Glutamatergic neuron (in vitro differentiated cells): ENCODE data around the gene ELFN1. TPM values are rescaled to one million over a fixed set of nuclear protein-coding genes. Genes with fewer than 3 reads are reported as not detected.
"Not testable (repeated sequence)": the region's sequence is repeated elsewhere in the genome, so short reads cannot be mapped to it uniquely, and the experiment has no call there.

Experiments
- DNase-seq: peaks from one replicate; pipeline ENCODE4 v3.0.0; 2022
- H3K27ac Mint-ChIP-seq: one replicate; pipeline ENCODE4 v1.8.0; 2020; ENCODE audit warnings: mild to moderate bottlenecking, mixed read lengths, inconsistent platforms; ENCODE audit not compliant: unreplicated experiment
- H3K27me3 Mint-ChIP-seq: one replicate; pipeline ENCODE4 v1.8.0; 2020; ENCODE audit warnings: mild to moderate bottlenecking, moderate library complexity, mixed read lengths, inconsistent platforms; ENCODE audit not compliant: unreplicated experiment
- H3K36me3 Mint-ChIP-seq: one replicate; pipeline ENCODE4 v1.8.0; 2020; ENCODE audit warnings: mild to moderate bottlenecking, mixed read lengths, inconsistent platforms; ENCODE audit not compliant: unreplicated experiment
- H3K4me1 Mint-ChIP-seq: one replicate; pipeline ENCODE4 v1.8.0; 2020; ENCODE audit warnings: mild to moderate bottlenecking, low read depth, mixed read lengths, inconsistent platforms; ENCODE audit not compliant: unreplicated experiment
- H3K4me3 Mint-ChIP-seq: one replicate; pipeline ENCODE4 v1.8.0; 2020; ENCODE audit warnings: mild to moderate bottlenecking, mixed read lengths, inconsistent platforms; ENCODE audit not compliant: unreplicated experiment
- H3K9me3 Mint-ChIP-seq: one replicate; pipeline ENCODE4 v1.8.0; 2020; ENCODE audit warnings: mild to moderate bottlenecking, moderate library complexity, mixed read lengths, inconsistent platforms; ENCODE audit not compliant: unreplicated experiment
- CTCF ChIP-seq: fragments of 200-600 bp; sonication (generic); IDR thresholded peaks from one replicate; pipeline ENCODE4 v1.5.0; 2021; ENCODE audit not compliant: partially characterized antibody, unreplicated experiment
- total RNA-seq: library from RNA; stranded (reverse); fragmentation: NEBNext Ultra II Directional; extraction: Animal tissue kit (Norgen Biotek cat#: 25700); gene quantifications from one replicate; pipeline ENCODE4 v1.2.1, GENCODE V29; 2021; ENCODE audit not compliant: unreplicated experiment

ELFN1 gene
- total RNA-seq, 1 donor from 2014 or later = 40.0 TPM

GRCh38 chr7:1717903-1718676 lies 48.0 kb downstream of the ELFN1 start:
- H3K27ac Mint-ChIP-seq = no peak overlapping the region
- H3K4me3 Mint-ChIP-seq = no peak overlapping the region
- H3K9me3 Mint-ChIP-seq = peaks cover 21% of the 10 kb centered on the region
- peaks cover 6% of the 10 kb centered on the region for H3K36me3 Mint-ChIP-seq
- DNase-seq = no peak
- H3K4me1 Mint-ChIP-seq = peaks cover 24% of the 10 kb centered on the region
- H3K27me3 Mint-ChIP-seq = peaks cover 10% of the 10 kb centered on the region
- TF ChIP-seq CTCF = no peak

- H3K36me3 Mint-ChIP-seq, DNase-seq, H3K4me3 Mint-ChIP-seq, H3K27me3 Mint-ChIP-seq, H3K27ac Mint-ChIP-seq: not testable (repeated sequence)
- Mint-ChIP-seq H3K9me3 (peaks cover 19% of the 10 kb centered on the region), H3K4me1 (peaks cover 22% of the 10 kb centered on the region)
Measured at GRCh38 chr7:1718850-1719249, 48.8 kb downstream of the ELFN1 start.

GRCh38 chr7:1719256-1719655 lies 49.2 kb downstream of the ELFN1 start:
- not testable (repeated sequence) for H3K4me3 Mint-ChIP-seq, H3K27ac Mint-ChIP-seq, H3K27me3 Mint-ChIP-seq, DNase-seq, H3K36me3 Mint-ChIP-seq
- H3K4me1 Mint-ChIP-seq = peaks cover 18% of the 10 kb centered on the region
- H3K9me3 Mint-ChIP-seq = peaks cover 19% of the 10 kb centered on the region

GRCh38 chr7:1719913-1720312 lies 49.8 kb downstream of the ELFN1 start:
- no peak overlapping the region for H3K27ac Mint-ChIP-seq

GRCh38 chr7:1720326-1720725 lies 50.2 kb downstream of the ELFN1 start:
- no peak overlapping the region for H3K4me3 Mint-ChIP-seq
- peaks cover 4% of the 10 kb centered on the region for H3K27me3 Mint-ChIP-seq
- H3K27ac Mint-ChIP-seq = no peak overlapping the region
- H3K4me1 Mint-ChIP-seq = peaks cover 14% of the 10 kb centered on the region
- TF ChIP-seq CTCF = no peak
- no peak for DNase-seq
- peaks cover 5% of the 10 kb centered on the region for H3K36me3 Mint-ChIP-seq
- H3K9me3 Mint-ChIP-seq = peaks cover 20% of the 10 kb centered on the region

More at GRCh38 chr7:1719913-1720312, 49.8 kb downstream of the ELFN1 start:
- Mint-ChIP-seq H3K9me3 (peaks cover 17% of the 10 kb centered on the region), H3K4me3 (no peak overlapping the region), H3K36me3 (peaks cover 6% of the 10 kb centered on the region), H3K27me3 (peaks cover 4% of the 10 kb centered on the region), H3K4me1 (peaks cover 16% of the 10 kb centered on the region)
- TF ChIP-seq CTCF = no peak
- no peak for DNase-seq

GRCh38 chr7:1721047-1721690 lies 51.1 kb downstream of the ELFN1 start:
- Mint-ChIP-seq H3K27ac (no peak overlapping the region), H3K27me3 (peaks cover 9% of the 10 kb centered on the region), H3K9me3 (peaks cover 25% of the 10 kb centered on the region), H3K36me3 (no peaks in the 10 kb centered on the region), H3K4me1 (peaks cover 13% of the 10 kb centered on the region), H3K4me3 (no peak overlapping the region)
- no peak for DNase-seq
- TF ChIP-seq CTCF = no peak
